Measurements from ENCODE around the gene USP22.
"Not testable (repeated sequence)": the region's sequence is repeated elsewhere in the genome, so short reads cannot be mapped to it uniquely, and the experiment has no call there.

USP22 gene

GRCh38 chr17:21042458-21043295, at the start of gene USP22:
Gene USP22, minus strand, starts transcription at chr17:21043011. Its CDS starts 176 bp downstream, at chr17:21042835.
- DNase-seq, result peak; percentile 21

DNA sequence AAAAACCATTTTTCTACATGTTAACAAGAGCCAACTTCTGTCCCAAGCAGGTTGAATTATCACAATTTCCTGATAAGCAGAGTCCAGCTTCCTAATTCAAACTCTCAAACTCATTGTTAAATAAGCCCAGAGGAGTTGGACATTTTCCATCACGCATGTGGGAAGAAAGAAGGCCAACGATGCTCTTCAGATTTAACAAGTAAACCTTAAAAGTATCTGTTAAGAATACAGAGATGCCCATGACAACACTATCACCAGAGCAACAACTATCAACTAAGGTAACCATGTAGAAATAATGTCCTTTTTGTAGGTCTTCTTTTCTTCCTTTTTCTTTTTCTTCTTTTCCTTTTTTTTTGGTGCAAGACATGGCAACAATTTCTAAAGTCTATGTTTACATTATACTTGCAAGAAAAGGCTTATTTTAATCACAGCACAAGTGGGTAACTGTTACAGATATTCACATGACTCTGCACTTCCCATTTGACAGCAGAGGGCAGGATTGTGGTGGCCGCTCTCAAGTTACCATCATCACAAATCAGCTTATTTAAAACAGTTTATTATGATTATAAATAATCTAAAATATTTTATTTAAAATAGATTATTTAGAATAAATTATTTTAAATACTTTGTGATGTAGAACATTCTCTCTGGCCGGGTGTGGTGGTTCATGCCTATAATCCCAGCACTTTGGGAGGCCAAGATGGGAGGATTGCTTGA, 48.2 kb upstream of the USP22 start:
- no peak for DNase-seq

DNA sequence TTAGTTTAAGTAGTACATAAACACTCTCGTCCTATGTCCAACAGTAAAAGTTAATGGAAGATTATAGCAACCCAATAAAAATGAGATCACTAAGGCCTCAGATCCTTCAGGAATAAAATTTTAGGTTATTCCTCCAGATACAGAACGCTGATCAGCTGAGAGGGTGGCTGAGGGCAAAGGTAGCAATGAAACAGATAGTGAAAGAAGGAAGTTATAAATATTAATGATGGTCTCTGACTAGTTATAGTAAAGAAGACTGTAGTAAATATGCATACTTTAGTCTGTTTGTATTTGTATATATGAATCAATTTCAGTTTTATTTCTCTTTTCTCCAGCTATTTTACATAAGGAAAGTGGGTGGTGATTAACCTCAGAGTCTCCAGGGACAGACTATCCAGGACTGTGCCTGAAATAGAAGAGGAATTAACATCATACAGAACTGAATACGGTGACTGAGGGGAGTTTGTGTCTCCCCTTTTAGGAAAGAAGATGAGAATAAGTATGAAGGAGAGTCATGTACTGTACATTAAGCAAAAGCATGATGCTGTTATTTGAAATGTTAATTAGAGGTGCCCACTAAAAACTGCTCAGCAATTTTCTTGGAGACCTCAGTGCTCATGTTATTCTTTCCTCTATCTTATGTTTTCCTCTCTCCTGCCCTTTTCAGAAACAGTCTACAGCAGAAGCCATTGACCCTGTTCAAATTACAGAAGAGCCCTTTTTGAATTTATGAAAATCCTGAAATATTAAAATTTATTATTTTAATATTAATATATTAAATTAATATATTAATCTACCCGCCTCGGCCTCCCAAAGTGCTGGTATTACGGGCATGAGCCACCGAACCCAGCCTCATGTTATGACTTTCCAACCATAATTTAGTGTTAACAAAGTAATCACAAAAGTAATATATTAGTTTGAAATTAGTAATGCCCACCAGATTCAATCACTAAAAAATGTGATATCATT, 47.4 kb upstream of the USP22 start:
- DNase-seq, result no peak

GRCh38 chr17:21089145-21089544, 46.3 kb upstream of the USP22 start:
- no peak for DNase-seq

DNA sequence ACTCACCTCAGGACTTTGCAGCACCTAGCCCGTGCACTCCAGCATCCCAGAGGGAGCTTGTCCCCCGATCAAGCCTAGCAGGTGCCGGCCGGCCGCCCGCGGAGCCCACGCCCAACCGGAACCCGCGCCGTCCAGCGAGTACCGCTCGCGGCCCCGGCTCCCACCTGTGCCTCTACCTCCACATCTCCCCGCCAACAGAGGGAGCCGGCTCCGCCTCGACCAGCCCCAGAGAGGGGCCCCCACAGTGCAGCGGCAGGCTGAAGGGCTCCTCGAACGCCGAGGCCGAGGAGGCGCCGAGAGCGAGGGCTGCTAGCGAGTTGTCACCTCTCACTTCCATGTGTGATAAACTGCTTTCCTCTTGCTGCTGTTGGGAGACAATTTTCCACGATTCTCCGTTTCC, 42.9 kb upstream of the USP22 start:
- DNase-seq, result no peak

- not testable (repeated sequence) for DNase-seq
These were observed 42.5 kb upstream of the USP22 start for GRCh38 chr17:21085280-21085679.

GRCh38 chr17:21082001-21082436, 39.2 kb upstream of the USP22 start:
- DNase-seq, result no peak

- no peak for DNase-seq
These were observed 36.4 kb upstream of the USP22 start for GRCh38 chr17:21079196-21079595.

DNA sequence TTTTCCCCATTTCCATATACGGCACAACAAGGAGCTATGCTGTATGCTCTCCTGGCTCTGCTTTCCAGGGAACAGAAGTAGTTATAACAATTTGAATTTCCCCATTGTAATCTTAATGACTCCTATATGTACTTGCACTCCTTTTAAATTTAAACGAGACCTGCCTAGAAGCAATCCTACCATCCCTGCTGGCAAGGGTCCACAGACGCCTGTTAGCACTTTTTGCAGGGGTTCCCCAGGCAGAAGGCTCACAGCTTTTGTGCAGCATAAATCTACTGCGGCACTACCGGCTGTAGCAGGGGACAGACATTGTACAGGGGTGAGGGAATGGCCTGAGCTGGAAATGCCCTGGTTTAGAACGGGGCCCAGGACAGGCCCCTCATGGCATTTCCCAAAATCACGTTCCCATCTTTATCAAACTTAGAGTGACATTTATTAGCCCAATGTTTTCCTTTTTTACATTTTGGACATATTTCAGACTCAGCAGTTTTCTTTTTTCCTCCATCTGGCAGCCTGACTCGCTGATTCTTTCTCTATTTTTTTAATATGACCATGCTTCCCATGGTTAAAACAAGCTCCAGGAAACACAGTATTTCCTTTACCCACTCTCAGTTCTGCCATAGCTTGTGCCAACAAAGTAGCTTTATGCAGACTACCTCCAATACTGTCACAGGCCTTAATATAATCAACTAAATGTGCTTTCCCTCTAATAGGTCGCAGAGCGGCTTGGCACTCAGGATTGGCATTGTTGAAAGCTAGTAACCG, 35.4 kb upstream of the USP22 start:
- DNase-seq, result no peak

GRCh38 chr17:21077281-21077680, 34.5 kb upstream of the USP22 start:
- no peak for DNase-seq

GRCh38 chr17:21076242-21076641, 33.4 kb upstream of the USP22 start:
- DNase-seq, result no peak

- no peak for DNase-seq
These were observed 32.9 kb upstream of the USP22 start for GRCh38 chr17:21075739-21076085.

- no peak for DNase-seq
These were observed 30.0 kb upstream of the USP22 start for GRCh38 chr17:21072745-21073197.

GRCh38 chr17:21066394-21066793, 23.6 kb upstream of the USP22 start:
- DNase-seq, result no peak

GRCh38 chr17:21061971-21062526, 19.2 kb upstream of the USP22 start:
- no peak for DNase-seq

DNA sequence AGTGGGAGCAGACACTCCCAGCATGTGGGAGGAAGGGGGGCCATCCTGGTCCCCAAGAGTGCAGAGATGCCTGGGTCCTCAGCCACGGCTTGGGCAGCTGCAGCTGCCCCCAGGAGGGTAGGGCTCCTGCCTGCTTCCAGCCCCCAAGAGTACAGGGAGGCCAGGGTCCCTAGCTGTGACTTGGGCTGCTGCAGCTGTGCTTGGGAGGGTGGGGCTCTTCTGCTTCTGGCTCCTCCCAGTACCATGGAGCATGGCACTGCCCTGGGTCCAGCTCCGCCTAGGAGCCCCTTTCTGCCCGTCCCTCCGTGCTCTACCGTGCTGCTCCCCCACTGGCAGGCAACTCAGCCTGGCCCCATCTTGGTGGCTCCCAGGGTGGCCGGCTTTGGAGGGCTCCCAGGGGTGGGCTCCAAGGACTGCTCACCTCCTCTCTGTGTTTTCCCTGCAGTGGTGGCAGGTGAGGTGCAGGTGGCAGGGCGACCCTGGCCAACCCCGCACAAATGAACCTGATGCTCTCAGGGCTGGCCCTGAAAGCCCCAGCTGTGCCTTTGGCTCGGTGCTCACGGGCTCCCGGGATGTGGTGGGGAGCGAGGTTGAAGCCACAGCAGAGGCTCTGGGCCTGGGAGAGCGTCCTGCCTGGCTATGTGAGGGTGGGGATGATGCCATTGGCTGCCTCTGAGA, 18.5 kb upstream of the USP22 start:
- DNase-seq, result no peak

GRCh38 chr17:21059761-21060160, 16.9 kb upstream of the USP22 start:
- no peak for DNase-seq

GRCh38 chr17:21058098-21058893, 15.5 kb upstream of the USP22 start:
- no peak for DNase-seq

DNA sequence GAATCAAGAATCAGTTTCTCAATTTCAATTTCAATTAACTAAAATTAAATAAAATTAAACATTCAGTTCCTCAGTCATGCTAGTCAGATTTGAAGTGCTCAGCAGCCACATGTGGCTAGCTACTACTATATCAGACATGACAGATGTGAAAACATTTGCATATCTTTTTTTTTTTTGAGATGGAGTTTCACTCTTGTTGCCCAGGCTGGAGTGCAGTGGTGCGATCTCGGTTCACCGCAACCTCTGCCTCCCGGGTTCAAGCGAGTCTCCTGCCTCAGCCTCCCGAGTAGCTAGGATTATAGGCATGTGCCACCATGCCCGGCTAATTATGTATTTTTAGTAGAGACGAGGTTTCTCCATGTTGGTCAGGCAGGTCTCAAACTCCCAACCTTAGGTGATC, 10.2 kb upstream of the USP22 start:
- not testable (repeated sequence) for DNase-seq

GRCh38 chr17:21049457-21049856, 6.6 kb upstream of the USP22 start:
- no peak for DNase-seq

Measured in CD4-positive, alpha-beta T cell treated with Interleukin-15 for 1 hour (primary cell).